Measurements from ENCODE around the gene RAB11FIP3.
"Not testable (repeated sequence)": the region's sequence is repeated elsewhere in the genome, so short reads cannot be mapped to it uniquely, and the experiment has no call there.

RAB11FIP3 gene
- total RNA-seq, result 3.8 to 15.6 (median 8.9) reads per million in 18 experiments

GRCh38 chr16:425082-425718 is at the start of gene RAB11FIP3:
Gene RAB11FIP3, plus strand, starts transcription at chr16:425649. Its CDS starts 358 bp downstream, at chr16:426007.
- peak; percentile 58 to 75 for DNase-seq

- DNase-seq, result no peak
These were observed 49.3 kb upstream of the RAB11FIP3 start for GRCh38 chr16:375927-376816.

DNA sequence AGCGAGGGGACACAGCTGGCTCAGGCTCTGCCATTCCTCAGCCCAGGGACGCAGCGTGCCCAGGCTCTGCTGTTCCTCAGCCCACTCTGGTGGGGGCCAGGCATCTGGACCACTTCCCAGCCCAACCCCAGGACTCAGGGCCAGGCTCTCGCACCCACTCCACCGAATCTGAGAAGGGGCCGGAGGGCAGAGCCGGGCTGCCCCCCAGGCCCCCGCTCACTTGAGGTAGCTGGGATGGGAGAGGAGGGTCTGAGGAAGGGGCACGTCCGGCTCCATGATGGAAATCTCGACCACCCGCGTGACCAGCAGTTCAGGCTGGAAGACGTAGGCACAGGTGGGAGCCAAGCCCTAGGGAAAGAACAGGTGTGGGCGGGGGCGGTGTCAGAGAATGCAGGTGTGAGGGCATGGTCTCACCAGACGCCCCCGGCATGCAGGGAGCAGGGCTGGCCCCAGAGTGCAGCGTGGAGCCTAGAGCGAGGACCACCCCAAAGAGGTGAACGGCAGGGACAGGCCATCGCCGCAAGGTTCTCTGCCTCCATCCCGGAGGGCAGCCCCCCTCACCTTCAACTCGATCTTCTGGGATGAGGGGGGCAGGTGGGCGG is 48.5 kb upstream of the RAB11FIP3 start:
- no peak for DNase-seq

DNA sequence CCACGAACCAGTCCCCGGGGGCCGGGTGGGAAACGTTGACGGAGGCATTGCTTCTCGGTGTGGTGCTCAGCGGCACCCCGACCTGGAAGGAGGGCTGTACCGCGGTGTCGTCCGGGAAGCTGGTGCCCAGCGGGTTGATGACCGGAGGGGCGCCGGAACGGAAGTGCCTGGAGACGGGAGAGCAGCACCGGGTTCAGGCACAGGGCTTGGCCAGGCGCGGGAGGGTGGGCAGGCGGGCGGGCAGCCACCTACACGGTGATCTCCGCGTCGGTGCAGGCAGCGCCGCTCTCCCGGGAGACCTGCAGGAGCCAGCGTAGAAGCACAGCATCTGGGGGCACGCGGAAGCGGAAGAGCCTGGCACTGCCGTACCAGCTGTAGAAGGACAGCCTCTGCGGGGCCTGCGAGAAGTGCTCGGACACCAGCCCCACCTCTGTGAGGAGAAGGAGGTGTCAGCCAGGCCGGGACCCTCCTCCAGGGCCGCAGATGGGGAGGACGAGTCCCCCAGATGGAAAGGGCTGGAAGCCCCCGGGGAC is 48.0 kb upstream of the RAB11FIP3 start:
- no peak for DNase-seq

DNA sequence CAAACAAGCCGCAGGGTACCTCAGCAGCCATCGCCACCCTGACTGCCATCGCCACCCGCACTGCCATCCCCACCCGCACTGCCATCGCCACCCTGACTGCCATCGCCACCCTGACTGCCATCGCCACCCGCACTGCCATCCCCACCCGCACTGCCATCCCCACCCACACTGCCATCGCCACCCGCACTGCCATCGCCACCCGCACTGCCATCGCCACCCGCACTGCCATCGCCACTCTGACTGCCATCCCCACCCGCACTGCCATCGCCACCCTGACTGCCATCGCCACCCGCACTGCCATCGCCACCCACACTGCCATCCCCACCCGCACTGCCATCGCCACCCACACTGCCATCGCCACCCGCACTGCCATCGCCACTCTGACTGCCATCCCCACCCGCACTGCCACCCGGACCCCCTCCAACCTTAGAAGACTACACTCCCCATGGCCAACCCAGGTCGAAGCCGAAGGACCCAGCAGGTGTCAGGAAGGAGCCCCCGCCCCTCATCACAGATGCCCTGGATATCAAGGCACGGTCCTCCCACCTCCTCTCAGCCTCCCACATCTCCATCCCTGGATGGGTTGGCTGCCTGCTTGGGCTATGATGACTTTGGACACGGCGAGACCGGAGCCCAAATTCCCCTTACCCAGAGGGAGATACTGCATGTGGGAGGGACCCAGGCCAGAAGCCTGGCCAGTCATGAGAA is 47.2 kb upstream of the RAB11FIP3 start:
- DNase-seq, result not testable (repeated sequence)

- DNase-seq, result no peak
These were observed 46.6 kb upstream of the RAB11FIP3 start for GRCh38 chr16:378821-379182.

- no peak for DNase-seq
These were observed 46.1 kb upstream of the RAB11FIP3 start for GRCh38 chr16:379183-379960.

- no peak for DNase-seq
These were observed 45.3 kb upstream of the RAB11FIP3 start for GRCh38 chr16:379961-380761.

GRCh38 chr16:380762-381011 is 44.8 kb upstream of the RAB11FIP3 start:
- DNase-seq, result peak in 1 of 2 donors; percentile 11

DNA sequence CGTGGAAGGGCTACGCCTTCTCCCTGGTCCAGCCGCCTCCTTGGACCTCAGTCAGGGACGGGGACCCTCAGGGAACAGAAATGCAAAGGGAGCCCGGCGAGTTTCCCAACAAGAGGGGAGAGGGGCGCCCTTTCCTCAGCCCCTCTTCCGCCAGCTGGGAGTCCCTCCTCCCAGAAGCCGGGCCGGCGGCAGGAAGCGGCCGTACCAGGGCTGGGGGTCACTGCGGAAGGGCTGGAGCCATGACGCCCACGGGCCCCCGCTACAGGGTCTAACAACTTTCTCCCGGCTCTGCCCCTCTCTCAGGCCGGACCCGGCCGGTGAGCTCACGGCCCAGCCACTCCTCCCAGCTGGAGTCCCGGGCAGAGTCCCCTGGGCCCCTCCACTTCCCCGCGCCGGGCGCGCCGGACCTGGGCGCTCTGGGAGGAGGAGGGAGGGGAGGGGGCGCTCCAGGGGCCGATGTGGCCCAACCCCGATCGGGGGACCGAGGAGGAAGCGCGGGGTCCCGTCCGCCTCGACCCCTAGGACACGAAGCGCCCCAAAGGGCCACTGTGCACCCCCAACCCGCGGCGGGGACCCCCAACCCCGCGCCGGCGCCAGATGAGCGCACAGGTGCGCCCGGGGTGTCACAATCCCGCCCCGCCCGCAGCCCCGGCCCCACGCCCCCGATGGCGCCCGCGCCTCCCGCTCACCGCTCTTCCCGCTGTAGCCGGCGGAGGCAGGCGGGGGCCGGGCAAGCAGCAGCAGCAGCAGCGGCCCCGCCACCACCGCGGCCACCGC is 44.2 kb upstream of the RAB11FIP3 start:
- DNase-seq, result peak; percentile 11 to 14

DNA sequence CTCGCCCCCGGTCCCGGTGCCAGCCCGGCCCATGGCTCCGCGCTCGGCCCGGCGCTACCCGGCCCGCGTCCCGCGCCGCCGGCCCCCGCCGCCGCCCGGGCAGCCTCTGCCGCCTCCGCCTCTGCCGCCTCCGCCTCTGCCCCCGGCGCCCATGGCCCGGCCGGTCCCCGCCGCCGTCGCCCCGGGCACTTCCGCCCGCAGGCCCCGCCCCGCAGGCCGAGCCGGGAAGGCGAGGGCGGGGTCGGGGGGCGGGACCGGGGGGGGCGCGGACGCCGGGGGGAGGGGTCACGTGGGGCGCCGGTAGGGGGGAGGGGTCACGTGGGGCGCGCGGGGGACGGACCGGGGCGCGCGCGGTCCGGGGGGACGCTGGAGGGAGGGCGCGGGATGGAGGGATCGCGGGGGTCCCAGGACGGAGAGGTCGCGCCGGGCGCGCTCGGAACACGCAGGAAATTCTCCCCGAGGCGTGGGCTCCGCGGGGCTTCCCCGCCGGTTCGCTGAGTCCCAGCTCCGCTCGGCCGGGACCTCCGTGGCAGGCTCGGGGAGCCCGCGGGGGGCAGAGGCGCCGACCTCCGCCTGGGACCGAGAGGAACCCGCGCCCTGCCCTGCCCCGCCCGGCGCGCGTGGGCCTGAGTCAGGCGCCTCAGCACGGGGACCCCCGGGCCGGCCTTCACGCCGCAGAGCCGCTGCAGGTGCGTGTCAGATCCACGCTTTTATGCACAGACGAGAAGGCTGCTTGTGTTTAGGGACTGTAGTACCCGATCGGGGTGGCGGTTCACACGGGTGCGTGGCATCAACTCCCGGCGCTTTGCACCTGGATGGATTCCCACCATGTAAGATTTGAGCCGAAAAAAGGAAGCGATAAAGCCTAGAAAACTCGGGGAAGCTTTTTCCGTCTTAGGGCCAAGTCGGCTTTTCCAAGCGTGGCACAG is 43.4 kb upstream of the RAB11FIP3 start, which contains the start of gene PGAP6:
PGAP6 (minus strand) TSS at position 190 of the 929 bp plus-strand sequence; CDS start at position 33, 157 bp downstream.
- DNase-seq, result peak; percentile 67 to 81

DNA sequence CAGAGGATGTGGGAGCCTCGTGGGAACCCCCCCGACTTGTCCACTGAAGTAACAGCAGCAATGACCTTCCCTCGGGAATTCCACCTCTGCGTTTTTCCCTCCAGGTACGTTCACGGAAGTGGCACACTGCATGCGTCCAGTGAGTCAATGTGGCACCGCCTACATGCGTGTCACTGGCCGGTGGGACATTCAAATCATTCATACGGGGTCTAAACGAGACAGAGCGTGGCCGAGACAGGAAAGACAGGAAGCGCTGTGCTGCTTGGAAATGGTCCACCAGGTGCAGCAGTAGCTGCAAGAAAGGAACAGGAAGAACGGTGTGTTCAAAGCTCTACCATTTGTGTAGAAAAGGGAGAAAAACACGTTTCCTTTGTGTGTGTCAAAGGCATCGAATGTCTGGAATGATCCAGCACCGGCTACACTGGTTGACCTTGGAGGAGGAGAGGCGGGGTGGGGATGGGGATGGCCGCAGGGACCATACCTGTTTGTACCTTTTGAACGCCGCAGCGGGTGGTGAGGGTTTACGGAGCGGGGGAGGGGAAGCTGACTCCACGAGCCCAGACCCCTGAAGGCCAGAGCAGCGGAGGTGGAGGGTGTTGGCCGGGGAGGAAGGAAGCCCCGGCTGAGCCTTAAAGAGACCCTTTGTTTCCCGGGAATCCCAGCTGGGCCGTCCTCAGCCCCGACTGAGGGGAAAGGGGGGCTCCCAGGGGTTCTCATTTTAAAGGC is 42.0 kb upstream of the RAB11FIP3 start:
- DNase-seq, result peak in 1 of 2 donors; percentile 22

DNA sequence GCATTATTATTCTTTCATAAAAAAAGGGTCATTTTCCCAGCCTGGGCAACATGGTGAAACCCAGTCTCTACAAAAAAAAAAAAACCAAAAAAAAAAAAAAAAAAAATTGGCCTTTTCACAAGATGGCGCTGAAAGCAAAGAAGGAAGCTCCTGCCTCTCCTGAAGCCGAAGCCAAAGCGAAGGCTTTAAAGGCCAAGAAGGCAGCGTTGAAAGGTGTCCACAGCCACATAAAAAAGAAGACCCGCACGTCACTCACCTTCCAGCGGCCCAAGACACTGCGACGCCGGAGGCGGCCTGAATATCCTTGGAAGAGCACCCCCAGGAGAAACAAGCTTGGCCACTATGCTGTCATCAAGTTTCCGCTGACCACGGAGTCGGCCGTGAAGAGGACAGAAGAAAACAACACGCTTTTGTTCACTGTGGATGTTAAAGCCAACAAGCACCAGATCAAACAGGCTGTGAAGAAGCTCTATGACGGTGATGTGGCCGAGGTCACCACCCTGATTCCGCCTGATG is 38.8 kb upstream of the RAB11FIP3 start:
- DNase-seq, result peak in 1 of 2 donors; percentile 12

- not testable (repeated sequence) for DNase-seq
These were observed 37.4 kb upstream of the RAB11FIP3 start for GRCh38 chr16:387761-388666.

- no peak for DNase-seq
These were observed 36.1 kb upstream of the RAB11FIP3 start for GRCh38 chr16:389352-389751.

GRCh38 chr16:391885-392335 is 33.5 kb upstream of the RAB11FIP3 start:
- peak; percentile 55 to 57 for DNase-seq

All from inflammatory macrophage (primary cell).